K562 (cell line): ENCODE data around the gene PLXNB2. TPM values are rescaled to one million over a fixed set of nuclear protein-coding genes. Genes with fewer than 3 reads are reported as not detected.
A peak's percentile ranks its signal among the peaks of the same experiment; 100 is the strongest.

ENCODE experiments used
- ATAC-seq: fragments of 200-7000 bp; cut with Tn5 transposase; 3 replicates; pipeline ENCODE4 v1.9.1; 2020; ENCODE audit warnings: moderate library complexity
- BruUV-seq: library from RNA; stranded (reverse); fragments of 400-500 nt; replicated peaks from 2 replicates; lab custom pipeline; 2021; lab: Mats Ljungman, UMichigan
- CTCF ChIA-PET: fragments of 300-600 bp; formaldehyde crosslinking; extraction: SDS; loops from one replicate; lab custom pipeline; 2021; ENCODE audit warnings: low intra/inter-chr PET ratio; lab: Yijun Ruan, JAX
- POLR2A ChIA-PET: fragments of 300-600, 350-650 bp; sonication (Branson Sonifier 250); formaldehyde crosslinking; extraction: SDS; loops from one replicate; lab custom pipeline; 2021; ENCODE audit warnings: antibody characterized with exemption, inconsistent platforms; lab: Yijun Ruan, JAX
- DNase-seq, 4 experiments: peaks; one replicate each; pipeline versions ENCODE4 v3.0.0 to v3.0.0-alpha.2; 2011 to 2018; ENCODE audit warnings: low spot score in 3 of 4, mixed read lengths in 3 of 4; ENCODE audit errors: extremely low read depth in 1 of 4
- FAIRE-seq: peaks from 2 replicates; lab custom pipeline; 2011; peaks lifted over from hg19 to GRCh38; lab: Jason Lieb, UNC
- H2AFZ ChIP-seq: 2 replicates; pipeline ENCODE4 v1.6.0; 2011; ENCODE audit warnings: low read depth, low read length, control low read depth, inconsistent platforms
- H3K27ac ChIP-seq: fragments of 200-600 bp; 3 replicates; pipeline ENCODE4 v1.8.0; 2011; ENCODE audit warnings: low read depth, mild to moderate bottlenecking, control low read depth, inconsistent platforms, low read length, moderate library complexity, mixed read lengths; ENCODE audit errors: extremely low read depth
- H3K27me3 ChIP-seq, 2 experiments: fragments of 300-600 bp in 1 of 2; 2 replicates in 1 of 2; 3 replicates in 1 of 2; pipeline versions ENCODE4 v1.6.0 to v1.8.0; 2011; ENCODE audit warnings: inconsistent platforms in 2 of 2, low read length in 2 of 2, mild to moderate bottlenecking in 1 of 2, mixed read lengths in 1 of 2, moderate library complexity in 1 of 2; ENCODE audit not compliant: control insufficient read depth in 2 of 2, insufficient read depth in 2 of 2
- H3K36me3 ChIP-seq: fragments of 300-600 bp; 3 replicates; pipeline ENCODE4 v1.8.0; 2011; ENCODE audit warnings: mild to moderate bottlenecking, low read length, inconsistent platforms; ENCODE audit not compliant: control insufficient read depth, insufficient read depth
- H3K4me1 ChIP-seq, 2 experiments: fragments of 200-600 bp in 1 of 2; replicated peaks in 1 of 2; 2 replicates in 1 of 2; 3 replicates in 1 of 2; pipeline versions ENCODE4 v1.5.1 to v1.8.0; 2011; ENCODE audit warnings: inconsistent platforms in 2 of 2, low read length in 2 of 2, mild to moderate bottlenecking in 1 of 2, mixed read lengths in 1 of 2, moderate library complexity in 1 of 2; ENCODE audit not compliant: control insufficient read depth in 2 of 2, insufficient read depth in 2 of 2
- H3K4me2 ChIP-seq: 2 replicates; pipeline ENCODE4 v1.6.1; 2011; ENCODE audit warnings: low read length, control low read depth, inconsistent platforms, mixed read lengths; ENCODE audit not compliant: insufficient read depth
- H3K4me3 ChIP-seq: fragments of 200-600 bp; sonication (generic), shearing (Covaris generic); 2 replicates; pipeline ENCODE4 v1.5.1; 2016; ENCODE audit warnings: control low read depth, inconsistent platforms
- H3K79me2 ChIP-seq: fragments of 200-600 bp; 3 replicates; pipeline ENCODE4 v1.8.0; 2011; ENCODE audit warnings: low read length, inconsistent platforms; ENCODE audit not compliant: control insufficient read depth, insufficient read depth
- H3K9ac ChIP-seq, 2 experiments: 2 replicates each; pipeline versions ENCODE4 v1.6.0 to v1.6.1; 2011; ENCODE audit warnings: low read depth in 2 of 2, low read length in 2 of 2, control low read depth in 1 of 2, inconsistent platforms in 1 of 2, mild to moderate bottlenecking in 1 of 2, mixed read lengths in 1 of 2; ENCODE audit not compliant: insufficient read depth in 1 of 2
- H3K9me1 ChIP-seq: one replicate; pipeline ENCODE4 v1.6.0; 2011; ENCODE audit warnings: inconsistent platforms, mild to moderate bottlenecking, low read length, moderate library complexity; ENCODE audit not compliant: control insufficient read depth, insufficient read depth
- H3K9me3 ChIP-seq: replicated peaks from 2 replicates; pipeline ENCODE4 v1.5.1; 2011; ENCODE audit warnings: low read depth, low read length, inconsistent platforms; ENCODE audit not compliant: control insufficient read depth, insufficient read depth
- H4K20me1 ChIP-seq: replicated peaks from 2 replicates; pipeline ENCODE4 v1.6.1; 2011; ENCODE audit warnings: low read length, inconsistent platforms, mixed read lengths; ENCODE audit not compliant: control insufficient read depth, insufficient read depth
- CAMTA2 ChIP-seq: fragments of 250-450 bp; sonication (Bioruptor Pico); conservative IDR thresholded peaks from 2 replicates; pipeline ENCODE4 v1.5.1; 2022
- CBFB ChIP-seq: sonication (generic); formaldehyde crosslinking; IDR thresholded peaks from 2 replicates; pipeline ENCODE4 v1.4.0; 2020; ENCODE audit warnings: mild to moderate bottlenecking, missing genetic modification reagents
- HMG20A ChIP-seq: fragments of 450-650 bp; formaldehyde crosslinking; conservative IDR thresholded peaks from 2 replicates; pipeline ENCODE4 v1.4.0; 2020; ENCODE audit warnings: mild to moderate bottlenecking, mixed read lengths
- NFIC ChIP-seq: fragments of 450-650 bp; IDR thresholded peaks from 2 replicates; pipeline ENCODE4 v1.6.1; 2017; ENCODE audit warnings: mild to moderate bottlenecking, inconsistent platforms
- NFIX ChIP-seq: fragments of 250-450 bp; sonication (Bioruptor Pico); IDR thresholded peaks from 2 replicates; pipeline ENCODE4 v1.4.0; 2020; ENCODE audit warnings: low read depth, mild to moderate bottlenecking, moderate library complexity
- SMAD4 ChIP-seq: fragments of 250-450 bp; sonication (Bioruptor Pico); conservative IDR thresholded peaks from 2 replicates; pipeline ENCODE4 v1.8.0; 2021; ENCODE audit warnings: inconsistent platforms, mild to moderate bottlenecking, moderate library complexity
- YY1 ChIP-seq, 3 experiments: IDR thresholded peaks; 2 replicates each; pipeline ENCODE4 v1.6.1; 2011; ENCODE audit warnings: low read length in 2 of 3, mild to moderate bottlenecking in 2 of 3, moderate library complexity in 2 of 3, borderline replicate concordance in 1 of 3, control low read depth in 1 of 3, low read depth in 1 of 3; ENCODE audit not compliant: insufficient read depth in 3 of 3, insufficient replicate concordance in 2 of 3, control insufficient read depth in 1 of 3, insufficient read length in 1 of 3; ENCODE audit errors: extremely low read depth in 1 of 3
- ZNF121 ChIP-seq: sonication (generic); formaldehyde crosslinking; conservative IDR thresholded peaks from 2 replicates; pipeline ENCODE4 v1.8.0; 2022; ENCODE audit warnings: missing genetic modification reagents
- ZNF785 ChIP-seq: fragments of 250-450 bp; sonication (Bioruptor Pico); IDR thresholded peaks from 2 replicates; pipeline ENCODE4 v1.4.0; 2020; ENCODE audit warnings: mild to moderate bottlenecking
- WGBS: fragments of 100-300 bp; shearing (Covaris generic); methylation state at CpG from one replicate; pipeline ENCODE4 v1.1.6; 2016; ENCODE audit warnings: low coverage, mixed read lengths; ENCODE audit not compliant: insufficient coverage; ENCODE audit errors: missing lambda C conversion rate; 5-methylcytosine and 5-hydroxymethylcytosine counted together
- in situ Hi-C: fragments of 300-500 bp; cut with MboI; formaldehyde crosslinking; loops from 4 replicates; pipeline ENCODE4 v1.15.0; 2018; ENCODE audit warnings: inconsistent platforms, mixed read lengths
- intact Hi-C: fragments of 100-400 bp; cut with micrococcal nuclease; formaldehyde crosslinking; loops from 2 replicates; pipeline ENCODE4 v1.14.2; 2022
- polyA plus RNA-seq, 8 experiments: library from polyadenylated mRNA; depleted of rRNA in 4 of 8; stranded (reverse) in 5 of 8; unstranded in 3 of 8; fragments of >200 nt; fragmentation: Nextera tagmentation in 2 of 8; fragmentation: Illumina TruSeq in 1 of 8; extraction: Ambion mirVana in 2 of 8; extraction: Trizol in 1 of 8; gene quantifications; 2 replicates each; pipeline versions ENCODE4 v1.2.1 to v1.2.3, GENCODE V29; 2011 to 2014; ENCODE audit warnings: inconsistent platforms in 1 of 8, missing spikeins in 1 of 8
- total RNA-seq, 7 experiments: library from RNA; depleted of rRNA in 6 of 7; stranded (reverse); fragments of >200 nt in 6 of 7; fragmentation: Illumina TruSeq in 2 of 7; extraction: Trizol in 2 of 7; gene quantifications; 2 replicates each; pipeline versions ENCODE4 v1.2.1 to v1.2.3, GENCODE V29; 2011 to 2021; ENCODE audit warnings: low replicate concordance in 1 of 7
- TF ChIP-seq, protein P1 (sequence below): fragments of 250-450 bp; sonication (Bioruptor Pico); IDR thresholded peaks from 2 replicates; pipeline ENCODE4 v1.4.0; 2020; ENCODE audit warnings: mild to moderate bottlenecking
- TF ChIP-seq, protein P2 (sequence below): fragments of 450-650 bp; IDR thresholded peaks from 2 replicates; pipeline ENCODE4 v1.6.1; 2017; ENCODE audit warnings: mild to moderate bottlenecking, moderate library complexity

The PLXNB2 gene
- total and polyA plus RNA-seq, 9 of the 15 experiments (the other 6 are each of a cell fraction or from before 2014, with no cell fraction given), result 0.15 to 45.1 (median 13.6) TPM

DNA sequence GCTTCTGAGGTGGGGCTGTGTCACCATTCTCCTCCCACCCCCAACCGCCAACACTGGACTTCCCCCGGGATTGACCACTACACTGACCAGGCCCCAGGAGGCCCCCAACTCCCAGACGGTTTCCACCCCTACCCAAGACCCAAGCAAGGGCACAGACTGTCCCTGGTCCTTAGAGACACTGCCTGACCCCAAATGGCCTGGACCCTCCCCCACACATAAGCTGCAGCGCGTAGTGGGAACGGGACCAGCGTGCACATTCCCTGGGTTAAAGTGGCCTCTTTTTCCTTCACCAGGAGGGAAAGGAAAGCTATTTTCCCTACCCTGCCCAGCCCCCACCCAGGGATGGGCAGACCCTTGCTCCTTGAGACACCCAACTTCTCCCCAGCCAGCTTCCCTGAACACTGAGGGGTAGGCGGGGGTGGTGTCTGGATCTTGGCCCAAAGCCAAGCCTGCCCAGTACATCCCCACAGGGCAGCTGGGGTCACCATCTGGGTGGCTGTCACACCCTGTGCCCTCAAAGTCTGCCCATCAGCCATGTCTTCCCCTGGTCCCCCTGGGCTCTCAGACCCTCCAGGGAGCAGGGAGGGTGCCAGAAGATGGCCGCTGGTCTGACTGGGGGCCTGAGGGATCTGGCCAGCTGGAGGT is 44.4 kb downstream of the PLXNB2 start:
- Histone ChIP-seq H3K36me3 (peaks cover 12% of the 10 kb centered on the region; the same call in 1 of the 3 replicates), H3K4me2 (peak overlapping the region; percentile 61), H3K9ac (peak overlapping the region; percentile 69 to 92), H3K4me3 (no peak overlapping the region), H3K27ac (peak overlapping the region; percentile 76), H3K27me3 (no peaks in the 10 kb centered on the region), H3K9me1 (no peaks in the 10 kb centered on the region), H4K20me1 (no peaks in the 10 kb centered on the region)
- ATAC-seq, result no peak
- WGBS, result 18% methylated on average over 7 of the region's 9 CpGs
- CTCF ChIA-PET, result no interaction called here
- no TSS peak for BruUV-seq
- in situ Hi-C loops, result no loop called here
- 0 out of 2 replicates have a peak, but pooled peaks have one; percentile 31 for TF ChIP-seq CBFB (CRISPR knock-in tag)
- no peak for TF ChIP-seq SMAD4 (CRISPR knock-in tag)
- TF ChIP-seq, protein P1, sequence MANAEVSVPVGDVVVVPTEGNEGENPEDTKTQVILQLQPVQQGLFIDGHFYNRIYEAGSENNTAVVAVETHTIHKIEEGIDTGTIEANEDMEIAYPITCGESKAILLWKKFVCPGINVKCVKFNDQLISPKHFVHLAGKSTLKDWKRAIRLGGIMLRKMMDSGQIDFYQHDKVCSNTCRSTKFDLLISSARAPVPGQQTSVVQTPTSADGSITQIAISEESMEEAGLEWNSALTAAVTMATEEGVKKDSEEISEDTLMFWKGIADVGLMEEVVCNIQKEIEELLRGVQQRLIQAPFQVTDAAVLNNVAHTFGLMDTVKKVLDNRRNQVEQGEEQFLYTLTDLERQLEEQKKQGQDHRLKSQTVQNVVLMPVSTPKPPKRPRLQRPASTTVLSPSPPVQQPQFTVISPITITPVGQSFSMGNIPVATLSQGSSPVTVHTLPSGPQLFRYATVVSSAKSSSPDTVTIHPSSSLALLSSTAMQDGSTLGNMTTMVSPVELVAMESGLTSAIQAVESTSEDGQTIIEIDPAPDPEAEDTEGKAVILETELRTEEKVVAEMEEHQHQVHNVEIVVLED, result no peak
- TF ChIP-seq ZNF121 (CRISPR knock-in tag), result no peak
- no peak for TF ChIP-seq CAMTA2 (CRISPR knock-in tag)
- peak; percentile 97 for TF ChIP-seq NFIC
- TF ChIP-seq YY1 (IDR thresholded peaks at IDR 0.05; ENCODE audit: borderline replicate concordance in 1 of 3, control insufficient read depth in 1 of 3, extremely low read depth in 1 of 3, insufficient read depth in 3 of 3, insufficient read length in 1 of 3, insufficient replicate concordance in 2 of 3, low read depth in 1 of 3, low read length in 2 of 3), result peak in 1 of 3 experiments; percentile 28
- TF ChIP-seq NFIX, result peak; percentile 37; the same call in 1 of the 2 replicates
- TF ChIP-seq, protein P2, sequence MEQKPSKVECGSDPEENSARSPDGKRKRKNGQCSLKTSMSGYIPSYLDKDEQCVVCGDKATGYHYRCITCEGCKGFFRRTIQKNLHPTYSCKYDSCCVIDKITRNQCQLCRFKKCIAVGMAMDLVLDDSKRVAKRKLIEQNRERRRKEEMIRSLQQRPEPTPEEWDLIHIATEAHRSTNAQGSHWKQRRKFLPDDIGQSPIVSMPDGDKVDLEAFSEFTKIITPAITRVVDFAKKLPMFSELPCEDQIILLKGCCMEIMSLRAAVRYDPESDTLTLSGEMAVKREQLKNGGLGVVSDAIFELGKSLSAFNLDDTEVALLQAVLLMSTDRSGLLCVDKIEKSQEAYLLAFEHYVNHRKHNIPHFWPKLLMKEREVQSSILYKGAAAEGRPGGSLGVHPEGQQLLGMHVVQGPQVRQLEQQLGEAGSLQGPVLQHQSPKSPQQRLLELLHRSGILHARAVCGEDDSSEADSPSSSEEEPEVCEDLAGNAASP, result peak; percentile 74
- no peak for TF ChIP-seq ZNF785 (CRISPR knock-in tag)
- no peak for TF ChIP-seq HMG20A (CRISPR knock-in tag)
- TF ChIP-seq, all 486 proteins: peak for 5
- H3K4me1 ChIP-seq, result peaks cover 15 to 84% of the 10 kb centered on the region in 2 experiments; a peak in 4 of 5 replicates
- no peaks in the 10 kb centered on the region for H3K9me3 ChIP-seq
- peak overlapping the region; percentile 55 for H2AFZ ChIP-seq
- DNase-seq, result no peak
- intact Hi-C loops, result no loop called here
- peaks cover 27% of the 10 kb centered on the region for H3K79me2 ChIP-seq
- POLR2A ChIA-PET, result interaction anchor here (0.7 to 1.9 kb wide), 5 partner anchors 10 to 73 kb away, joined by 3 to 11 read pairs (median 3); partner anchors contain the start of gene HDAC10
- FAIRE-seq, result no peak
